Esophagus squamous epithelium (tissue), 5 donors: ENCODE data around the gene IGDCC3. TPM values are rescaled to one million over a fixed set of nuclear protein-coding genes. Genes with fewer than 3 reads are reported as not detected.

Source experiments
- DNase-seq: peaks from one replicate; lab custom pipeline; 2025; lab: John Stamatoyannopoulos, UW
- H3K27ac ChIP-seq, 4 donors: fragments of 200-600 bp; sonication (generic); one replicate each; pipeline ENCODE4 v1.5.1; 2016 to 2019; ENCODE audit warnings: mild to moderate bottlenecking in 1 of 4
- H3K27me3 ChIP-seq, 4 donors: fragments of 200-600 bp; sonication (generic); 1 replicate in 3 of 4; 2 replicates in 1 of 4; pipeline versions ENCODE4 v1.5.1 to v1.6.0; 2017 to 2021; ENCODE audit warnings: antibody characterized with exemption in 1 of 4
- H3K36me3 ChIP-seq, 3 donors: fragments of 200-600 bp; sonication (generic); one replicate each; pipeline ENCODE4 v1.5.1; 2016 to 2019
- H3K4me1 ChIP-seq, 3 donors: fragments of 200-600 bp; sonication (generic); one replicate each; pipeline ENCODE4 v1.5.1; 2017 to 2019
- H3K4me3 ChIP-seq, 4 donors: fragments of 200-600 bp; sonication (generic); 1 replicate in 3 of 4; 2 replicates in 1 of 4; pipeline ENCODE4 v1.5.1; 2016 to 2019; ENCODE audit warnings: mild to moderate bottlenecking in 2 of 4, moderate library complexity in 1 of 4
- H3K9me3 ChIP-seq, 3 donors: fragments of 200-600 bp; sonication (generic); one replicate each; pipeline ENCODE4 v1.5.1; 2016 to 2019
- POLR2A ChIP-seq, 4 donors: fragments of 450-650 bp; IDR thresholded peaks; one replicate each; pipeline ENCODE4 v1.6.1; 2017; ENCODE audit warnings: antibody characterized with exemption in 4 of 4, mild to moderate bottlenecking in 4 of 4, moderate library complexity in 3 of 4
- WGBS, 2 donors: methylation state at CpG; one replicate each; pipeline ENCODE4 v1.1.5; 2018; 5-methylcytosine and 5-hydroxymethylcytosine counted together
- intact Hi-C: fragments of 100-400 bp; cut with DNase I; formaldehyde crosslinking; loops from one replicate; pipeline ENCODE4 v1.15.0; 2022
- total RNA-seq, 4 donors: library from RNA; depleted of rRNA; stranded (reverse); fragments of >200 nt; gene quantifications; one replicate each; pipeline ENCODE4 v1.1.0, GENCODE V29; 2016
- TF ChIP-seq, protein P1 (sequence below), 6 experiments: fragments of 450-650 bp in 4 of 6; fragments of 200-600 bp in 2 of 6; sonication (generic) in 2 of 6; IDR thresholded peaks; one replicate each; pipeline ENCODE4 v1.5.1; 2016 to 2019; ENCODE audit warnings: antibody characterized with exemption in 6 of 6, mild to moderate bottlenecking in 4 of 6, moderate library complexity in 4 of 6
- donor health status: DM: yes; HTN: yes; CAD: no.

IGDCC3 gene
- total RNA-seq, 4 donors from 2014 or later = not detected

DNA sequence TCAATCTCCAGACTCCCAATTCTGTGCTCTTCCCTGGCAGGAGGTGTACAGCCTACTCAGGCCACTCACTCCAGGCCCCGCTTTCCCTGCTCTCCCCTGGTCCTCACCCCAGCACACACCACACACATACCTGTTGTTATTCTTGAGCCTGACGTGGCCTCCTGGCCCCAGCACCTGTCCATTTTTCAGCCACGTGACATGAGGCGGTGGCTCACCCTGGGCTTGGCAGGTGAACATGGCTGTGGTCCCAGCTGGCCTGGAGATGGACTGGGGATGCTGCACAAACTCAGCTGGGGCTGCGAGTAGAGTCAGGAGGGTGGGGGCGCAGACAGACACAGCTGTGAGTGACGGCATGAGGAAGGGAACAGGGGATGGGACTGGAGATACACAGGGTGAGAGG is 46.0 kb downstream of the IGDCC3 start:
- DNase-seq = no peak
- Histone ChIP-seq H3K4me3 (no peak overlapping the region), H3K4me1 (no peaks in the 10 kb centered on the region), H3K27me3 (peaks cover 0 to 26% (median 0%) of the 10 kb centered on the region in 4 donors), H3K27ac (no peak overlapping the region), H3K36me3 (no peaks in the 10 kb centered on the region), H3K9me3 (no peaks in the 10 kb centered on the region)
- 69 to 84% methylated on average over 3 to 6 of the region's 7 CpGs for WGBS, 2 donors
- intact Hi-C loops = no loop called here
- TF ChIP-seq POLR2A (IDR thresholded peaks at IDR 0.05) = no peak

DNA sequence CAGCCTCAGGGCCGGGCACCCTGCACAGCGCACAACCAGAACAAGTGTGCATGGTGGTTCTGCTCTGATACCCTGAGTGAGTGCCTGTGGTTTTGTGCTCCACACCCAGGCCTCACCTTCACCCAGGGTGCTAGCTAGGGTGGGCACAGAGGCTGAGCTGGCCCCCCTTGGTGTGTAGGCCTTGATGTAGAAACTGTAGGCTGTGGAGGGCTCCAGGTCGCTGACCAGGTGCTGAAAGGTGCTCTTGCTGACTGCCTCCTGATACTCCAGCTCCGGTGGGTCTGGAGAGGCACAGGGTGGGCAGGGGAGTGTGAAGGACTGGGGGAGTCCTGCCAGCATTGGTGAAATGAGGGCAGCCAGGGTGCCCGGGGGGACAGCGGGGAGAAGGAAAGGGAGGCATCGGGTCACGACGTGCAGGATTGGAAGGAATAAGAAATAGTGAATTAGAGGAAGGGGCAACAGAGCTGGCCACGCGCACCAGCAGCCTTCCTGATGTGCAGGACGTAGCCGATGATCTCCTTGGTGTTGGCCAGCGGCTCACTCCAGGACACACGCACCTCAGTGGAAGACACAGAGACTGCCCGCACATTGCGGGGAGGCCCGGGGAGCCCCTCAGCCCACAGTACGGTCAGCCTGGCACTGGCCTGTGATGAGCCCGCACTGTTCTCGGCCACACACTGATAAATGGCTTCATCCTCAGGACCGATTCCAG is 46.7 kb downstream of the IGDCC3 start:
- Histone ChIP-seq H3K4me3 (no peak overlapping the region), H3K4me1 (no peaks in the 10 kb centered on the region), H3K27ac (no peak overlapping the region), H3K27me3 (peaks cover 0 to 22% (median 0%) of the 10 kb centered on the region in 4 donors), H3K36me3 (no peaks in the 10 kb centered on the region), H3K9me3 (no peaks in the 10 kb centered on the region)
- 90% methylated on average over 10 to 16 of the region's 22 CpGs for WGBS, 2 donors
- TF ChIP-seq, protein P1, sequence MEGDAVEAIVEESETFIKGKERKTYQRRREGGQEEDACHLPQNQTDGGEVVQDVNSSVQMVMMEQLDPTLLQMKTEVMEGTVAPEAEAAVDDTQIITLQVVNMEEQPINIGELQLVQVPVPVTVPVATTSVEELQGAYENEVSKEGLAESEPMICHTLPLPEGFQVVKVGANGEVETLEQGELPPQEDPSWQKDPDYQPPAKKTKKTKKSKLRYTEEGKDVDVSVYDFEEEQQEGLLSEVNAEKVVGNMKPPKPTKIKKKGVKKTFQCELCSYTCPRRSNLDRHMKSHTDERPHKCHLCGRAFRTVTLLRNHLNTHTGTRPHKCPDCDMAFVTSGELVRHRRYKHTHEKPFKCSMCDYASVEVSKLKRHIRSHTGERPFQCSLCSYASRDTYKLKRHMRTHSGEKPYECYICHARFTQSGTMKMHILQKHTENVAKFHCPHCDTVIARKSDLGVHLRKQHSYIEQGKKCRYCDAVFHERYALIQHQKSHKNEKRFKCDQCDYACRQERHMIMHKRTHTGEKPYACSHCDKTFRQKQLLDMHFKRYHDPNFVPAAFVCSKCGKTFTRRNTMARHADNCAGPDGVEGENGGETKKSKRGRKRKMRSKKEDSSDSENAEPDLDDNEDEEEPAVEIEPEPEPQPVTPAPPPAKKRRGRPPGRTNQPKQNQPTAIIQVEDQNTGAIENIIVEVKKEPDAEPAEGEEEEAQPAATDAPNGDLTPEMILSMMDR (IDR thresholded peaks at IDR 0.05) = no peak
- no peak for TF ChIP-seq POLR2A (IDR thresholded peaks at IDR 0.05)
- no peak for DNase-seq
- intact Hi-C loops = no loop called here

- Histone ChIP-seq H3K36me3 (no peaks in the 10 kb centered on the region), H3K4me3 (no peak overlapping the region), H3K4me1 (no peaks in the 10 kb centered on the region), H3K9me3 (no peaks in the 10 kb centered on the region), H3K27ac (no peak overlapping the region), H3K27me3 (peaks cover 0 to 16% (median 0%) of the 10 kb centered on the region in 4 donors)
- intact Hi-C loops = no loop called here
- no peak for TF ChIP-seq POLR2A (IDR thresholded peaks at IDR 0.05)
- TF ChIP-seq, protein P1 (IDR thresholded peaks at IDR 0.05) = no peak
- DNase-seq = no peak
- whole genome bisulfite sequencing, 2 donors = 81 to 88% methylated on average over 4 to 10 of the region's 18 CpGs
These were observed 47.6 kb downstream of the IGDCC3 start for GRCh38 chr15:65329984-65330735.

DNA sequence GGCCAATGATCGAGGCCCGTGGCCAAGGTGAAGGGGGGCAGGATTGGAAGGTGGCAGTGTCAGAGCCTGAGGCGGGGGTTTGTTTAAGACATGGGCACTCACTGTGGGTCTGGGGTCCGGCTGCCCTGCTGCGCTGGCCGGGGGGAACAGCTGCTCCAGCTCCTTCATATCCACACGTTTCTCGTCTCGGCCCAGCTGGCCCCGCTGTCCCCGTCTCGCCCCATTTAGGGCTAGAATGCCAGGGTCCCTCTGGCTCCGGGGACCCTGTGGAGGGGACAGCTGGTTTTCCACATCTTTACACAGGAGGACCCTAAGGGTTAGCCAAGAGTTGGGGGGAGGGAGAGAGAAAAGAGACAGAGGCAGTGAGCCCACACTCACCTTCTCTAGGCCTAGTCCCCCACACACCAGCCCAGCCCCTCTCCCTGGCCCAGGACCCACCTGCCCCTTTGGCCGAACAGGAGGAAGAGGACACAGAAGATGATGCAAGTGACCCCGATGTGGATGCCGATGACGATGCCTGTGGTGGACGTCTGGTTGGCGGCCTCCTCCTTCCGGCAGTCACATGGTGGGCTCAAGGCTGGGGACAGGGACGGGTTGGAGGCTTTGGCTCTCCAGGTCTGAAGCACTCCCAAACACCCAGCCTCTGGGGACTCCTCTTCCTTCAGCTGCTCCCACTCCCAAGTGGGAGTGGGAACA is 48.4 kb downstream of the IGDCC3 start:
- H3K4me3 ChIP-seq = no peak overlapping the region
- 91% methylated on average over 4 of the region's 21 CpGs; no CpG with 5 or more reads in 1 of the 2 donors for WGBS, 2 donors
- H3K9me3 ChIP-seq = no peaks in the 10 kb centered on the region
- no peaks in the 10 kb centered on the region for H3K4me1 ChIP-seq
- no peak overlapping the region for H3K27ac ChIP-seq
- no peaks in the 10 kb centered on the region for H3K36me3 ChIP-seq
- H3K27me3 ChIP-seq = peaks cover 0 to 8% (median 0%) of the 10 kb centered on the region in 4 donors
- TF ChIP-seq, protein P1 (IDR thresholded peaks at IDR 0.05) = no peak
- no peak for TF ChIP-seq POLR2A (IDR thresholded peaks at IDR 0.05)
- intact Hi-C loops = no loop called here
- DNase-seq = no peak

DNA sequence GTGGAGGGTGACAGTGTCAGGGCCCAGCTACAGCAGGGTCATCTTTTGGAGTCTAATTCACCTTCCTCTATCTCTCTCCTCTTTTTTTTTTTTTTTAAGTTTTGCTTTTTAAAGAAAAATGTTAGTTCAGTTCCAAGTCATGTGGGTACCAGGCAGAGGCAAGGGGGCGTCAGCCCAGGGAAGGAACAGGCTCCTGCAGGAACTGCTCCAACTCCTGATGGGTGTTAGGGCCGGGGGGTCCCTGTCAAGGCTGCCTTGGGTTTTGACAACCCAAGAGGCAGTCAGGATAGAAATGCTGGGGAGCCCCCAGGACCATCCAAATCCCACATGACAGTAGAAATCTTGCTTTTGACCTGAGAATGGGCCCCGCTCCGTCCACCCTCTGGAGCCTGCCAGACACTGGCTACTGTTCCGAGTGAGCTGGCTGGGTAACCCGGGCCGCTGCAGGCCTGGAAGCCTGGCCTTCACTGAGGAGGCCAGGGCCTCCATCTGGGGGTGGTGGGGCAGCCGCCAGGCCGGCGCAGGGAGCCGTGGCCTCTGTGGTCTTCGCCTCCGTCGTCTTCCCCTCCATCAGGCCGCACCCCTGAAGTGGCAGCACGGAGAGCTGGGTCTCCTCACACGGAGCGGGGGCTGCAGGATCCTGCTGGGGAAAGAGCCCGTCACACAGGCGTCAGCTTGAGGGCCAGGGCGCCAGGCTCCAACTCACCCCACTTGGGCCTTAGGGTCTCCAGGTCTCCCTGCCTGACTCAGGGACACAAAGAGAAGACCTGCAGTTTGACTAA is 49.1 kb downstream of the IGDCC3 start:
- intact Hi-C loops = no loop called here
- no peak for DNase-seq
- H3K27ac ChIP-seq = no peak overlapping the region
- no peaks in the 10 kb centered on the region for H3K4me1 ChIP-seq
- peaks cover 0 to 6% (median 0%) of the 10 kb centered on the region in 4 donors for H3K27me3 ChIP-seq
- no peaks in the 10 kb centered on the region for H3K9me3 ChIP-seq
- WGBS, 2 donors = 27 to 77% methylated on average over 2 to 10 of the region's 21 CpGs
- H3K4me3 ChIP-seq = no peak overlapping the region
- TF ChIP-seq, protein P1 (IDR thresholded peaks at IDR 0.05) = no peak
- TF ChIP-seq POLR2A (IDR thresholded peaks at IDR 0.05) = no peak
- no peaks in the 10 kb centered on the region for H3K36me3 ChIP-seq
